DOHH2 (cell line): ENCODE results near the gene BANK1.

Source experiments
- H3F3A ChIP-seq: fragments of 200-600 bp; sonication (generic), shearing (Covaris generic); 2 replicates; pipeline ENCODE4 v1.6.0; 2016; ENCODE audit warnings: antibody characterized with exemption, mild to moderate bottlenecking; ENCODE audit not compliant: control insufficient read depth, insufficient read depth
- H3K27ac ChIP-seq: fragments of 200-600 bp; sonication (generic); 2 replicates; pipeline ENCODE4 v1.5.1; 2014; ENCODE audit warnings: low read depth, mild to moderate bottlenecking, low read length, moderate library complexity
- H3K27me3 ChIP-seq: fragments of 200-600 bp; sonication (generic); 2 replicates; pipeline ENCODE4 v1.6.1; 2014; ENCODE audit warnings: mild to moderate bottlenecking, low read length, mixed read lengths; ENCODE audit not compliant: control insufficient read depth
- H3K36me3 ChIP-seq: fragments of 200-600 bp; sonication (generic); 2 replicates; pipeline ENCODE4 v1.6.1; 2014; ENCODE audit warnings: mild to moderate bottlenecking, low read length, moderate library complexity, mixed read lengths; ENCODE audit not compliant: control insufficient read depth
- H3K4me1 ChIP-seq: fragments of 200-600 bp; sonication (generic); 2 replicates; pipeline ENCODE4 v1.6.1; 2014; ENCODE audit warnings: mild to moderate bottlenecking, low read length, mixed read lengths; ENCODE audit not compliant: control insufficient read depth
- H3K4me2 ChIP-seq: fragments of 200-600 bp; sonication (generic); 2 replicates; pipeline ENCODE4 v1.6.0; 2014; ENCODE audit warnings: mild to moderate bottlenecking, low read length, moderate library complexity
- H3K4me3 ChIP-seq: fragments of 200-600 bp; sonication (generic); 2 replicates; pipeline ENCODE4 v1.5.1; 2014; ENCODE audit warnings: mild to moderate bottlenecking, low read length, mixed read lengths
- H3K79me2 ChIP-seq: fragments of 200-600 bp; sonication (generic); 2 replicates; pipeline ENCODE4 v1.6.1; 2014; ENCODE audit warnings: mild to moderate bottlenecking, low read length, mixed read lengths; ENCODE audit not compliant: control insufficient read depth
- H3K9me2 ChIP-seq: fragments of 200-600 bp; sonication (generic); replicated peaks from 2 replicates; pipeline ENCODE4 v1.6.1; 2014; ENCODE audit warnings: mild to moderate bottlenecking, low read length, mixed read lengths; ENCODE audit not compliant: control insufficient read depth
- H3K9me3 ChIP-seq: fragments of 200-600 bp; sonication (generic); 2 replicates; pipeline ENCODE4 v1.6.1; 2014; ENCODE audit warnings: antibody characterized with exemption, low read length, mixed read lengths; ENCODE audit not compliant: control insufficient read depth, insufficient read depth
- H4K20me1 ChIP-seq: fragments of 200-600 bp; sonication (generic); 2 replicates; pipeline ENCODE4 v1.6.0; 2014; ENCODE audit warnings: low read depth, mild to moderate bottlenecking, antibody characterized with exemption, low read length, moderate library complexity; ENCODE audit not compliant: control insufficient read depth, insufficient read depth
- EZH2phosphoT487 ChIP-seq: fragments of 200-600 bp; sonication (generic); IDR thresholded peaks from 2 replicates; pipeline ENCODE4 v1.6.1; 2017; ENCODE audit warnings: borderline replicate concordance, mild to moderate bottlenecking, antibody characterized with exemption, low read length, moderate library complexity, mixed read lengths
- TF ChIP-seq, protein P1 (sequence below): fragments of 200-600 bp; sonication (generic); IDR thresholded peaks from one replicate; pipeline ENCODE4 v1.5.1; 2014; ENCODE audit warnings: antibody characterized with exemption, mild to moderate bottlenecking, low read depth, low read length; ENCODE audit not compliant: poor library complexity, severe bottlenecking

Gene BANK1

DNA sequence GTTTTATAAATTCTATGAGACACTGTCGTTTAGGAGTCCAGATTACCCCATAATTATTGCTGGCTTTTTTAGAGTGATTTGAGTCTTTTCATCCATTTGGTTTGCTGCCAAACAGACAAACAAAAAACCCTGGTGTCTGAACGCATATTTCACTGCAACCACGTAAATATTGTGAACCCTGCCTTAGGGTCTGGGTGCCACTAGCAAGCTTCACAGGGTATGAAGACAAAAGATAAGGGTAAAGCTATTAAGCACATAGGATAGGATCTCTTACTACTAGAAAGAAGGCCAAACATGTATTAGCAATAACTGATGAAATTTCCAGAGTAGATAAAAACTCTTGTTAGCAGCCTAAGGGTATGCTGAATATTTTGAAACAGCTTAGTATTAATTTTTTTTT is 143.3 kb downstream of the BANK1 start:
- H4K20me1 ChIP-seq, result no peaks in the 10 kb centered on the region
- no peak overlapping the region for H3K4me2 ChIP-seq
- H3K9me2 ChIP-seq, result no peaks in the 10 kb centered on the region
- no peaks in the 10 kb centered on the region for H3K79me2 ChIP-seq
- TF ChIP-seq EZH2phosphoT487, result no peak
- TF ChIP-seq, protein P1, sequence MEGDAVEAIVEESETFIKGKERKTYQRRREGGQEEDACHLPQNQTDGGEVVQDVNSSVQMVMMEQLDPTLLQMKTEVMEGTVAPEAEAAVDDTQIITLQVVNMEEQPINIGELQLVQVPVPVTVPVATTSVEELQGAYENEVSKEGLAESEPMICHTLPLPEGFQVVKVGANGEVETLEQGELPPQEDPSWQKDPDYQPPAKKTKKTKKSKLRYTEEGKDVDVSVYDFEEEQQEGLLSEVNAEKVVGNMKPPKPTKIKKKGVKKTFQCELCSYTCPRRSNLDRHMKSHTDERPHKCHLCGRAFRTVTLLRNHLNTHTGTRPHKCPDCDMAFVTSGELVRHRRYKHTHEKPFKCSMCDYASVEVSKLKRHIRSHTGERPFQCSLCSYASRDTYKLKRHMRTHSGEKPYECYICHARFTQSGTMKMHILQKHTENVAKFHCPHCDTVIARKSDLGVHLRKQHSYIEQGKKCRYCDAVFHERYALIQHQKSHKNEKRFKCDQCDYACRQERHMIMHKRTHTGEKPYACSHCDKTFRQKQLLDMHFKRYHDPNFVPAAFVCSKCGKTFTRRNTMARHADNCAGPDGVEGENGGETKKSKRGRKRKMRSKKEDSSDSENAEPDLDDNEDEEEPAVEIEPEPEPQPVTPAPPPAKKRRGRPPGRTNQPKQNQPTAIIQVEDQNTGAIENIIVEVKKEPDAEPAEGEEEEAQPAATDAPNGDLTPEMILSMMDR, result no peak
- no peaks in the 10 kb centered on the region for H3K27me3 ChIP-seq
- no peaks in the 10 kb centered on the region for H3K36me3 ChIP-seq
- no peaks in the 10 kb centered on the region for H3K4me1 ChIP-seq
- no peaks in the 10 kb centered on the region for H3K9me3 ChIP-seq
- H3K27ac ChIP-seq, result no peak overlapping the region
- H3F3A ChIP-seq, result no peaks in the 10 kb centered on the region
- H3K4me3 ChIP-seq, result no peak overlapping the region

DNA sequence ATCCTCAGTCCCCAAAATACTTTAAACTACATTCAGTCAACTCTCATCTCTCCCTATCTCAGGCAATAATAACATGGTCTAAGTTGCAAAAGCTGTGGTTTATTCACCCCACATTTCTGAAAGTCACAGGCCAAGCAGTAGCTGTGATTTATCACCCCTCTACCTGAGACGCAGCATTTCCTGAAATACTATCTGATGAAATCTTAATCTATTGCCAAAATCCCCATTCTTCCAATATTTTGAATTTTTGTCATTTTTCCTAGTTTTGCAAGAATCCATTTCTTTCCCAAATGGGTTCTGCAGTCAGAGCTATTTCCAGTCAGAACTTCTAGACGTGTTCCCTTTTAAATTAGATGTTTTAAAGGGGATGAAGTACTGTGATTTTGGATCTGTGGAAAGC is 148.3 kb downstream of the BANK1 start:
- Histone ChIP-seq H3K4me1 (no peaks in the 10 kb centered on the region), H3K79me2 (no peaks in the 10 kb centered on the region), H3F3A (no peaks in the 10 kb centered on the region), H3K27me3 (no peaks in the 10 kb centered on the region), H3K9me2 (no peaks in the 10 kb centered on the region), H4K20me1 (no peaks in the 10 kb centered on the region), H3K4me3 (no peak overlapping the region), H3K36me3 (no peaks in the 10 kb centered on the region), H3K27ac (no peak overlapping the region), H3K9me3 (no peaks in the 10 kb centered on the region), H3K4me2 (no peak overlapping the region)
- no peak for TF ChIP-seq EZH2phosphoT487
- TF ChIP-seq, protein P1, result no peak

DNA sequence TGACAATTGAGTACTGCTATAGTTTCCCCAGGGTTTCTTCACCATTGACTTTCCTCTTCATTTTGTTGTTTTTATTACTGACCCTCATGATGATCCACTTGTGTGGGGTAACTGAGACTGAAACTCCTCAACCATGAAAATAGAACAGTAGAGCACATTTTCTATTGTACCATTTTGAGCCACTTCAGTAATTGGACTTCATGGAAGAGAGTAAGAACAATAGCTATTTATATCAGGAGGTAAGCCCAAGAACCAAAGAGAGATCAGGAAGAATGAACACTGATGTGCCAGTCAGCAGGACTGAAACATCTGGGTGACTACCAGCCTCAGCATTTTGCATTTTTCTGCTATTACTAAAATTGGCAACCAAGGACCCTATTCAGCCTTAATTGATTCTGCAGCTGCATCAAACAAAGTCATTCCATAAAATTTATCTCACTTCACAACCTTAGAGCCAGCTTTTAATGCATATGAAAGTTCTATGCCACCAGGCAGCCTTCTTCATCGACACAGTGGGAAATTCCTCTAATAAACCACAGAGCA is 151.4 kb downstream of the BANK1 start:
- no peak for TF ChIP-seq EZH2phosphoT487
- TF ChIP-seq, protein P1, result no peak
- Histone ChIP-seq H3K36me3 (no peaks in the 10 kb centered on the region), H3K4me3 (no peak overlapping the region), H3K4me1 (no peaks in the 10 kb centered on the region), H3K9me2 (no peaks in the 10 kb centered on the region), H3K27me3 (no peaks in the 10 kb centered on the region), H3F3A (no peaks in the 10 kb centered on the region), H3K79me2 (no peaks in the 10 kb centered on the region), H3K27ac (no peak overlapping the region), H4K20me1 (no peaks in the 10 kb centered on the region), H3K9me3 (no peaks in the 10 kb centered on the region), H3K4me2 (no peak overlapping the region)

DNA sequence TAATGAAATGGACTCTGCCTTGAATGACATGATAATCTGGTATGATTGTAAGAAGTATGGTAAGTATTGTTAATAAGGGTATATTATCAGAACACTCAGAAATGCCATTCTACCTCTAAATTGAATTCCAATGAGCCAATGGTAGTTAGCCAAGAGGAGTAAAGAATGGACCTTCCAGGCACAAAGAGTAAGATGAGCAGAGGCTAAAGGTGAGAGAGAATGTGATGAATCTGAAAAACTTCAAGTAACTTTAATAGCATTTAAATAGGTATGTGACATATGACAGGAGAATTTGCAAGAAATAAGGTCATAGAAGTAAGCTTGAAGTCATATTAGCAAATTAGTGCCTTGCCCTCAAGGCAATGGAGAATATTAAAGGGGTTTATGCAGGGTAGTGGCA is 152.4 kb downstream of the BANK1 start:
- H3K9me2 ChIP-seq, result no peaks in the 10 kb centered on the region
- H3F3A ChIP-seq, result no peaks in the 10 kb centered on the region
- no peaks in the 10 kb centered on the region for H3K36me3 ChIP-seq
- H3K27me3 ChIP-seq, result no peaks in the 10 kb centered on the region
- H3K4me2 ChIP-seq, result no peak overlapping the region
- H3K27ac ChIP-seq, result no peak overlapping the region
- no peak overlapping the region for H3K4me3 ChIP-seq
- TF ChIP-seq EZH2phosphoT487, result no peak
- TF ChIP-seq, protein P1, result no peak
- H3K79me2 ChIP-seq, result no peaks in the 10 kb centered on the region
- no peaks in the 10 kb centered on the region for H3K9me3 ChIP-seq
- H3K4me1 ChIP-seq, result no peaks in the 10 kb centered on the region
- no peaks in the 10 kb centered on the region for H4K20me1 ChIP-seq
